GM12878 (cell line): Measurements from ENCODE around the gene PLEKHO1. TPM values are rescaled to one million over a fixed set of nuclear protein-coding genes. Genes with fewer than 3 reads are reported as not detected.

Source experiments
- ATAC-seq: fragments of 200-7000 bp; cut with Tn5 transposase; 3 replicates; pipeline ENCODE4 v1.9.1; 2020; ENCODE audit warnings: mild to moderate bottlenecking, moderate library complexity
- BruUV-seq: library from RNA; stranded (reverse); fragments of 400-500 nt; replicated peaks from 2 replicates; lab custom pipeline; 2021; lab: Mats Ljungman, UMichigan
- CTCF ChIA-PET: fragments of 300-600 bp; sonication (Branson Sonifier 250); formaldehyde crosslinking; extraction: SDS; loops from one replicate; lab custom pipeline; 2021; ENCODE audit warnings: inconsistent platforms; lab: Yijun Ruan, JAX
- POLR2A ChIA-PET: fragments of 350-600 bp; formaldehyde crosslinking; extraction: SDS; loops from one replicate; lab custom pipeline; 2021; ENCODE audit warnings: inconsistent platforms; lab: Charles Lee
- RAD21 ChIA-PET: fragments of 300-600 bp; sonication (Branson Sonifier 250); formaldehyde crosslinking; loops from one replicate; lab custom pipeline; 2023; ENCODE audit warnings: antibody characterized with exemption; ENCODE audit not compliant: unreplicated experiment; lab: Charles Lee
- SMC1A ChIA-PET: fragments of 300-600 bp; sonication (Branson Sonifier 250); formaldehyde crosslinking; loops from one replicate; lab custom pipeline; 2023; ENCODE audit not compliant: unreplicated experiment, uncharacterized antibody; lab: Charles Lee
- DNase-seq: peaks from one replicate; pipeline ENCODE4 v3.0.0-alpha.2; 2011; ENCODE audit warnings: low read depth, low spot score
- FAIRE-seq: peaks from 3 replicates; lab custom pipeline; 2011; peaks lifted over from hg19 to GRCh38; lab: Jason Lieb, UNC
- H2AFZ ChIP-seq: 2 replicates; pipeline ENCODE4 v1.6.0; 2011; ENCODE audit warnings: low read depth, low read length, control low read depth; ENCODE audit not compliant: control insufficient read depth
- H3K27ac ChIP-seq: 2 replicates; pipeline ENCODE4 v1.5.1; 2011; ENCODE audit warnings: control low read depth; ENCODE audit not compliant: control insufficient read depth, insufficient read depth
- H3K27me3 ChIP-seq, 2 experiments: replicated peaks in 1 of 2; 2 replicates each; pipeline versions ENCODE4 v1.6.0 to v1.6.1; 2011; ENCODE audit warnings: low read length in 1 of 2; ENCODE audit not compliant: control insufficient read depth in 2 of 2, insufficient read depth in 2 of 2
- H3K36me3 ChIP-seq, 2 experiments: 2 replicates each; pipeline ENCODE4 v1.5.1; 2011; ENCODE audit warnings: low read length in 1 of 2; ENCODE audit not compliant: control insufficient read depth in 2 of 2, insufficient read depth in 2 of 2
- H3K4me1 ChIP-seq: 2 replicates; pipeline ENCODE4 v1.6.1; 2011; ENCODE audit warnings: mild to moderate bottlenecking, low read length, moderate library complexity, mixed read lengths; ENCODE audit not compliant: control insufficient read depth, insufficient read depth
- H3K4me2 ChIP-seq: 2 replicates; pipeline ENCODE4 v1.6.0; 2011; ENCODE audit warnings: control low read depth; ENCODE audit not compliant: control insufficient read depth, insufficient read depth
- H3K4me3 ChIP-seq: fragments of 200-600 bp; sonication (generic); 2 replicates; pipeline ENCODE4 v1.5.1; 2016
- H3K79me2 ChIP-seq: 2 replicates; pipeline ENCODE4 v1.6.0; 2011; ENCODE audit warnings: low read length; ENCODE audit not compliant: control insufficient read depth, insufficient read depth
- H3K9ac ChIP-seq: 2 replicates; pipeline ENCODE4 v1.8.0; 2011; ENCODE audit warnings: low read length, control low read depth, mixed read lengths; ENCODE audit not compliant: control insufficient read depth, insufficient read depth
- H3K9me3 ChIP-seq: replicated peaks from 3 replicates; pipeline ENCODE4 v1.5.1; 2011; ENCODE audit warnings: mild to moderate bottlenecking, low read length; ENCODE audit not compliant: control insufficient read depth, insufficient read depth
- H4K20me1 ChIP-seq: 2 replicates; pipeline ENCODE4 v1.6.0; 2011; ENCODE audit not compliant: control insufficient read depth, insufficient read depth
- CHD1 ChIP-seq: IDR thresholded peaks from 2 replicates; pipeline ENCODE4 v1.6.1; 2012; ENCODE audit warnings: low read depth, low read length, improper control_type of control experiment
- FOS ChIP-seq: IDR thresholded peaks from 3 replicates; pipeline ENCODE4 v1.6.1; 2011; ENCODE audit warnings: borderline replicate concordance; ENCODE audit not compliant: insufficient read length; ENCODE audit errors: extremely low read depth
- JUND ChIP-seq: IDR thresholded peaks from 2 replicates; pipeline ENCODE4 v1.6.1; 2012; ENCODE audit warnings: low read depth, mild to moderate bottlenecking, low read length, improper control_type of control experiment, moderate library complexity
- MYC ChIP-seq: IDR thresholded peaks from 2 replicates; pipeline ENCODE4 v1.6.1; 2011; ENCODE audit warnings: mild to moderate bottlenecking, low read length, moderate library complexity, inconsistent platforms; ENCODE audit not compliant: insufficient read depth, insufficient replicate concordance, insufficient read length, severe bottlenecking
- RUNX3 ChIP-seq: IDR thresholded peaks from 2 replicates; pipeline ENCODE4 v1.6.1; 2012; ENCODE audit warnings: low read length, inconsistent platforms
- SMAD1 ChIP-seq: fragments of 450-650 bp; IDR thresholded peaks from 2 replicates; pipeline ENCODE4 v1.6.1; 2018; ENCODE audit warnings: mild to moderate bottlenecking, low read depth; ENCODE audit not compliant: partially characterized antibody
- SMC3 ChIP-seq: IDR thresholded peaks from 2 replicates; pipeline ENCODE4 v1.6.1; 2011; ENCODE audit warnings: low read length, improper control_type of control experiment, borderline replicate concordance
- YBX1 ChIP-seq: fragments of 450-650 bp; IDR thresholded peaks from 2 replicates; pipeline ENCODE4 v1.6.1; 2016; ENCODE audit warnings: antibody characterized with exemption
- WGBS: methylation state at CpG from one replicate; pipeline ENCODE4 v1.1.6; 2016; ENCODE audit warnings: low lambda C conversion rate; ENCODE audit not compliant: insufficient replicate concordance, insufficient coverage; ENCODE audit errors: missing lambda C conversion rate; 5-methylcytosine and 5-hydroxymethylcytosine counted together
- in situ Hi-C: fragments of 300-500 bp; cut with MboI; formaldehyde crosslinking; loops from 9 replicates; pipeline ENCODE4 v1.14.3; 2018; ENCODE audit warnings: mixed read lengths
- intact Hi-C: fragments of 100-400 bp; cut with micrococcal nuclease; formaldehyde crosslinking; loops from one replicate; pipeline ENCODE4 v1.14.2; 2022; ENCODE audit not compliant: unreplicated experiment
- polyA plus RNA-seq, 11 experiments: library from polyadenylated mRNA; depleted of rRNA in 4 of 11; unstranded in 6 of 11; stranded (reverse) in 5 of 11; fragments of >200 nt; fragmentation: Nextera tagmentation in 4 of 11; fragmentation: Illumina TruSeq in 1 of 11; extraction: Ambion mirVana in 4 of 11; extraction: Trizol in 1 of 11; gene quantifications; 1 replicate in 1 of 11; 2 replicates in 10 of 11; pipeline versions ENCODE4 v1.2.1 to v1.2.3, GENCODE V29; 2011 to 2016; ENCODE audit warnings: inconsistent platforms in 2 of 11, missing spikeins in 2 of 11, low read depth in 1 of 11
- total RNA-seq, 4 experiments: library from RNA; depleted of rRNA in 3 of 4; stranded (reverse); fragments of >200 nt in 3 of 4; fragmentation: Illumina TruSeq in 1 of 4; extraction: Trizol in 1 of 4; gene quantifications; 2 replicates each; pipeline versions ENCODE4 v1.2.1 to v1.2.3, GENCODE V29; 2013 to 2021
- TF ChIP-seq, protein P1 (sequence below): IDR thresholded peaks from 2 replicates; pipeline ENCODE4 v1.6.1; 2011; ENCODE audit warnings: low read depth, mild to moderate bottlenecking, low read length, moderate library complexity, borderline replicate concordance; ENCODE audit errors: extremely low read depth
- TF ChIP-seq, protein P2 (sequence below): fragments of 450-650 bp; IDR thresholded peaks from 2 replicates; pipeline ENCODE4 v1.6.1; 2017; ENCODE audit warnings: low read depth, mild to moderate bottlenecking, moderate library complexity
- TF ChIP-seq, protein P3 (sequence below): IDR thresholded peaks from 2 replicates; pipeline ENCODE4 v1.6.1; 2012; ENCODE audit warnings: mild to moderate bottlenecking, low read depth, low read length
- TF ChIP-seq, protein P4 (sequence below): IDR thresholded peaks from 2 replicates; pipeline ENCODE4 v1.6.1; 2012; ENCODE audit warnings: low read depth, low read length, improper control_type of control experiment
- TF ChIP-seq, protein P5 (sequence below): IDR thresholded peaks from 2 replicates; pipeline ENCODE4 v1.6.1; 2012; ENCODE audit warnings: low read depth, low read length, improper control_type of control experiment
- TF ChIP-seq, protein P6 (sequence below), 3 experiments: IDR thresholded peaks in 2 of 3; conservative IDR thresholded peaks in 1 of 3; 2 replicates each; pipeline ENCODE4 v1.5.1; 2011; ENCODE audit warnings: low read depth in 3 of 3, low read length in 3 of 3, mild to moderate bottlenecking in 3 of 3, control low read depth in 2 of 3, moderate library complexity in 2 of 3, inconsistent platforms in 1 of 3, mixed read lengths in 1 of 3; ENCODE audit not compliant: control insufficient read depth in 2 of 3, insufficient read depth in 1 of 3; ENCODE audit errors: extremely low read depth in 1 of 3

Gene PLEKHO1
- total and polyA plus RNA-seq, 10 of the 15 experiments (the other 5 are each of a cell fraction or from before 2014, with no cell fraction given), result 5.3 to 184 (median 88.8) TPM

DNA sequence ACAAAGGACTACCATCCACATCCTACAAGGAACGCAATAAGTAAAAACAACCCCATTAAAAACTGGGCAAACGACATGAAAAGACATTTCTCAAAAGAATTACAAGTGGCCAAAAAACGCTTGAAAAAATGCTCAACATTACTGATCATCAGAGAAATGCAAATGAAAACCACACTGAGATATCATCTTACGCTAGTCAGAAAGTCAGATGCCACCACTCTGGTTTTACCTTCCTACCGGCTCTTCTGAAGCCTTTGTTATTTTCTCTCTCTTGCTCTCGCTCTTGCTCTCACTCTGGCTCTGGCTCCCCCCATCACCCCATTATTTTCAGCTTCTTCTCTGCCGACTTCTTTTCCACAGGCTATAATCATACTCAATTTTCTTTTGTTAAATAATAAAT, 43.4 kb upstream of the PLEKHO1 start:
- no peaks in the 10 kb centered on the region for H3K27me3 ChIP-seq
- ATAC-seq (no peak), DNase-seq (no peak), FAIRE-seq (no peak)
- RAD21 ChIA-PET, result no interaction called here
- no peak overlapping the region for H3K4me3 ChIP-seq
- no TSS peak for BruUV-seq
- H3K36me3 ChIP-seq, result no peaks in the 10 kb centered on the region; a peak in 1 of 4 replicates
- POLR2A ChIA-PET, result no interaction called here
- SMC1A ChIA-PET, result no interaction called here
- H4K20me1 ChIP-seq, result no peaks in the 10 kb centered on the region
- WGBS, result 53% methylated on average over 7 of the region's 7 CpGs
- CTCF ChIA-PET, result no interaction called here
- H3K9ac ChIP-seq, result no peak overlapping the region
- no peak overlapping the region for H2AFZ ChIP-seq
- peaks cover 3% of the 10 kb centered on the region; the same call in 1 of the 2 replicates for H3K4me1 ChIP-seq
- intact Hi-C loops, result no loop called here
- no peak overlapping the region for H3K4me2 ChIP-seq
- H3K79me2 ChIP-seq, result no peaks in the 10 kb centered on the region
- in situ Hi-C loops, result no loop called here
- no peak overlapping the region for H3K27ac ChIP-seq
- H3K9me3 ChIP-seq, result no peaks in the 10 kb centered on the region
- no peak for TF ChIP-seq JUND
- no peak for TF ChIP-seq YBX1
- TF ChIP-seq, protein P1, sequence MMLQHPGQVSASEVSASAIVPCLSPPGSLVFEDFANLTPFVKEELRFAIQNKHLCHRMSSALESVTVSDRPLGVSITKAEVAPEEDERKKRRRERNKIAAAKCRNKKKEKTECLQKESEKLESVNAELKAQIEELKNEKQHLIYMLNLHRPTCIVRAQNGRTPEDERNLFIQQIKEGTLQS, result no peak
- no peak for TF ChIP-seq SMC3
- TF ChIP-seq, protein P2, sequence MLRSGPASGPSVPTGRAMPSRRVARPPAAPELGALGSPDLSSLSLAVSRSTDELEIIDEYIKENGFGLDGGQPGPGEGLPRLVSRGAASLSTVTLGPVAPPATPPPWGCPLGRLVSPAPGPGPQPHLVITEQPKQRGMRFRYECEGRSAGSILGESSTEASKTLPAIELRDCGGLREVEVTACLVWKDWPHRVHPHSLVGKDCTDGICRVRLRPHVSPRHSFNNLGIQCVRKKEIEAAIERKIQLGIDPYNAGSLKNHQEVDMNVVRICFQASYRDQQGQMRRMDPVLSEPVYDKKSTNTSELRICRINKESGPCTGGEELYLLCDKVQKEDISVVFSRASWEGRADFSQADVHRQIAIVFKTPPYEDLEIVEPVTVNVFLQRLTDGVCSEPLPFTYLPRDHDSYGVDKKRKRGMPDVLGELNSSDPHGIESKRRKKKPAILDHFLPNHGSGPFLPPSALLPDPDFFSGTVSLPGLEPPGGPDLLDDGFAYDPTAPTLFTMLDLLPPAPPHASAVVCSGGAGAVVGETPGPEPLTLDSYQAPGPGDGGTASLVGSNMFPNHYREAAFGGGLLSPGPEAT, result no peak
- TF ChIP-seq MYC, result no peak
- TF ChIP-seq, protein P3, sequence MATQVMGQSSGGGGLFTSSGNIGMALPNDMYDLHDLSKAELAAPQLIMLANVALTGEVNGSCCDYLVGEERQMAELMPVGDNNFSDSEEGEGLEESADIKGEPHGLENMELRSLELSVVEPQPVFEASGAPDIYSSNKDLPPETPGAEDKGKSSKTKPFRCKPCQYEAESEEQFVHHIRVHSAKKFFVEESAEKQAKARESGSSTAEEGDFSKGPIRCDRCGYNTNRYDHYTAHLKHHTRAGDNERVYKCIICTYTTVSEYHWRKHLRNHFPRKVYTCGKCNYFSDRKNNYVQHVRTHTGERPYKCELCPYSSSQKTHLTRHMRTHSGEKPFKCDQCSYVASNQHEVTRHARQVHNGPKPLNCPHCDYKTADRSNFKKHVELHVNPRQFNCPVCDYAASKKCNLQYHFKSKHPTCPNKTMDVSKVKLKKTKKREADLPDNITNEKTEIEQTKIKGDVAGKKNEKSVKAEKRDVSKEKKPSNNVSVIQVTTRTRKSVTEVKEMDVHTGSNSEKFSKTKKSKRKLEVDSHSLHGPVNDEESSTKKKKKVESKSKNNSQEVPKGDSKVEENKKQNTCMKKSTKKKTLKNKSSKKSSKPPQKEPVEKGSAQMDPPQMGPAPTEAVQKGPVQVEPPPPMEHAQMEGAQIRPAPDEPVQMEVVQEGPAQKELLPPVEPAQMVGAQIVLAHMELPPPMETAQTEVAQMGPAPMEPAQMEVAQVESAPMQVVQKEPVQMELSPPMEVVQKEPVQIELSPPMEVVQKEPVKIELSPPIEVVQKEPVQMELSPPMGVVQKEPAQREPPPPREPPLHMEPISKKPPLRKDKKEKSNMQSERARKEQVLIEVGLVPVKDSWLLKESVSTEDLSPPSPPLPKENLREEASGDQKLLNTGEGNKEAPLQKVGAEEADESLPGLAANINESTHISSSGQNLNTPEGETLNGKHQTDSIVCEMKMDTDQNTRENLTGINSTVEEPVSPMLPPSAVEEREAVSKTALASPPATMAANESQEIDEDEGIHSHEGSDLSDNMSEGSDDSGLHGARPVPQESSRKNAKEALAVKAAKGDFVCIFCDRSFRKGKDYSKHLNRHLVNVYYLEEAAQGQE, result no peak
- TF ChIP-seq, protein P4, sequence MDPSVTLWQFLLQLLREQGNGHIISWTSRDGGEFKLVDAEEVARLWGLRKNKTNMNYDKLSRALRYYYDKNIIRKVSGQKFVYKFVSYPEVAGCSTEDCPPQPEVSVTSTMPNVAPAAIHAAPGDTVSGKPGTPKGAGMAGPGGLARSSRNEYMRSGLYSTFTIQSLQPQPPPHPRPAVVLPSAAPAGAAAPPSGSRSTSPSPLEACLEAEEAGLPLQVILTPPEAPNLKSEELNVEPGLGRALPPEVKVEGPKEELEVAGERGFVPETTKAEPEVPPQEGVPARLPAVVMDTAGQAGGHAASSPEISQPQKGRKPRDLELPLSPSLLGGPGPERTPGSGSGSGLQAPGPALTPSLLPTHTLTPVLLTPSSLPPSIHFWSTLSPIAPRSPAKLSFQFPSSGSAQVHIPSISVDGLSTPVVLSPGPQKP, result no peak
- TF ChIP-seq, protein P5, sequence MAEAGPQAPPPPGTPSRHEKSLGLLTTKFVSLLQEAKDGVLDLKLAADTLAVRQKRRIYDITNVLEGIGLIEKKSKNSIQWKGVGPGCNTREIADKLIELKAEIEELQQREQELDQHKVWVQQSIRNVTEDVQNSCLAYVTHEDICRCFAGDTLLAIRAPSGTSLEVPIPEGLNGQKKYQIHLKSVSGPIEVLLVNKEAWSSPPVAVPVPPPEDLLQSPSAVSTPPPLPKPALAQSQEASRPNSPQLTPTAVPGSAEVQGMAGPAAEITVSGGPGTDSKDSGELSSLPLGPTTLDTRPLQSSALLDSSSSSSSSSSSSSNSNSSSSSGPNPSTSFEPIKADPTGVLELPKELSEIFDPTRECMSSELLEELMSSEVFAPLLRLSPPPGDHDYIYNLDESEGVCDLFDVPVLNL, result no peak
- TF ChIP-seq CHD1, result no peak
- TF ChIP-seq, protein P6, sequence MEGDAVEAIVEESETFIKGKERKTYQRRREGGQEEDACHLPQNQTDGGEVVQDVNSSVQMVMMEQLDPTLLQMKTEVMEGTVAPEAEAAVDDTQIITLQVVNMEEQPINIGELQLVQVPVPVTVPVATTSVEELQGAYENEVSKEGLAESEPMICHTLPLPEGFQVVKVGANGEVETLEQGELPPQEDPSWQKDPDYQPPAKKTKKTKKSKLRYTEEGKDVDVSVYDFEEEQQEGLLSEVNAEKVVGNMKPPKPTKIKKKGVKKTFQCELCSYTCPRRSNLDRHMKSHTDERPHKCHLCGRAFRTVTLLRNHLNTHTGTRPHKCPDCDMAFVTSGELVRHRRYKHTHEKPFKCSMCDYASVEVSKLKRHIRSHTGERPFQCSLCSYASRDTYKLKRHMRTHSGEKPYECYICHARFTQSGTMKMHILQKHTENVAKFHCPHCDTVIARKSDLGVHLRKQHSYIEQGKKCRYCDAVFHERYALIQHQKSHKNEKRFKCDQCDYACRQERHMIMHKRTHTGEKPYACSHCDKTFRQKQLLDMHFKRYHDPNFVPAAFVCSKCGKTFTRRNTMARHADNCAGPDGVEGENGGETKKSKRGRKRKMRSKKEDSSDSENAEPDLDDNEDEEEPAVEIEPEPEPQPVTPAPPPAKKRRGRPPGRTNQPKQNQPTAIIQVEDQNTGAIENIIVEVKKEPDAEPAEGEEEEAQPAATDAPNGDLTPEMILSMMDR (IDR thresholded peaks at IDR 0.05 in 2 of 3, conservative IDR thresholded peaks at IDR 0.05 in 1 of 3; ENCODE audit: control insufficient read depth in 2 of 3, extremely low read depth in 1 of 3, insufficient read depth in 1 of 3, low read depth in 3 of 3, low read length in 3 of 3), result no peak
- TF ChIP-seq FOS, result no peak
- TF ChIP-seq RUNX3, result no peak
- TF ChIP-seq SMAD1, result no peak
